ENCODE measurements around the gene NIPAL3. TPM values are rescaled to one million over a fixed set of nuclear protein-coding genes. Genes with fewer than 3 reads are reported as not detected.
"Not testable (repeated sequence)": the region's sequence is repeated elsewhere in the genome, so short reads cannot be mapped to it uniquely, and the experiment has no call there.

Gene NIPAL3
- total RNA-seq, 1 donor from 2014 or later = 18.6 TPM

GRCh38 chr1:24506691-24507381 lies 91.2 kb downstream of the NIPAL3 start:
- no peak for TF ChIP-seq CTCF (IDR thresholded peaks at IDR 0.05; ENCODE audit: partially characterized antibody, unreplicated experiment)
- Mint-ChIP-seq H3K27me3 (ENCODE audit: unreplicated experiment) (peaks cover 3% of the 10 kb centered on the region), H3K4me3 (ENCODE audit: unreplicated experiment) (no peak overlapping the region), H3K36me3 (ENCODE audit: unreplicated experiment) (peaks cover 6% of the 10 kb centered on the region), H3K9me3 (ENCODE audit: unreplicated experiment) (peaks cover 5% of the 10 kb centered on the region), H3K27ac (ENCODE audit: unreplicated experiment) (peak overlapping the region; percentile 24), H3K4me1 (ENCODE audit: low read depth, unreplicated experiment) (peaks cover 15% of the 10 kb centered on the region)
- DNase-seq = no peak

GRCh38 chr1:24507405-24507804 lies 91.8 kb downstream of the NIPAL3 start:
- no peak for DNase-seq
- Mint-ChIP-seq H3K9me3 (ENCODE audit: unreplicated experiment) (peaks cover 5% of the 10 kb centered on the region), H3K27ac (ENCODE audit: unreplicated experiment) (peak overlapping the region; percentile 24), H3K36me3 (ENCODE audit: unreplicated experiment) (peaks cover 6% of the 10 kb centered on the region), H3K4me1 (ENCODE audit: low read depth, unreplicated experiment) (peaks cover 15% of the 10 kb centered on the region), H3K27me3 (ENCODE audit: unreplicated experiment) (peaks cover 3% of the 10 kb centered on the region), H3K4me3 (ENCODE audit: unreplicated experiment) (no peak overlapping the region)
- TF ChIP-seq CTCF (IDR thresholded peaks at IDR 0.05; ENCODE audit: partially characterized antibody, unreplicated experiment) = no peak

GRCh38 chr1:24508911-24509310 lies 93.3 kb downstream of the NIPAL3 start:
- H3K4me3 Mint-ChIP-seq (ENCODE audit: unreplicated experiment) = no peak overlapping the region
- DNase-seq = no peak
- peaks cover 6% of the 10 kb centered on the region for H3K36me3 Mint-ChIP-seq (ENCODE audit: unreplicated experiment)
- peaks cover 2% of the 10 kb centered on the region for H3K9me3 Mint-ChIP-seq (ENCODE audit: unreplicated experiment)
- H3K4me1 Mint-ChIP-seq (ENCODE audit: low read depth, unreplicated experiment) = peaks cover 14% of the 10 kb centered on the region
- TF ChIP-seq CTCF (IDR thresholded peaks at IDR 0.05; ENCODE audit: partially characterized antibody, unreplicated experiment) = no peak
- no peak overlapping the region for H3K27ac Mint-ChIP-seq (ENCODE audit: unreplicated experiment)
- no peaks in the 10 kb centered on the region for H3K27me3 Mint-ChIP-seq (ENCODE audit: unreplicated experiment)

- Mint-ChIP-seq H3K4me1 (ENCODE audit: low read depth, unreplicated experiment) (peaks cover 5% of the 10 kb centered on the region), H3K27ac (ENCODE audit: unreplicated experiment) (no peak overlapping the region), H3K27me3 (ENCODE audit: unreplicated experiment) (no peaks in the 10 kb centered on the region), H3K36me3 (ENCODE audit: unreplicated experiment) (peaks cover 6% of the 10 kb centered on the region), H3K9me3 (ENCODE audit: unreplicated experiment) (peaks cover 2% of the 10 kb centered on the region), H3K4me3 (ENCODE audit: unreplicated experiment) (no peak overlapping the region)
- TF ChIP-seq CTCF (IDR thresholded peaks at IDR 0.05; ENCODE audit: partially characterized antibody, unreplicated experiment) = no peak
- DNase-seq = no peak
These were observed 98.1 kb downstream of the NIPAL3 start for GRCh38 chr1:24513706-24514105.

GRCh38 chr1:24514946-24515345 lies 99.3 kb downstream of the NIPAL3 start:
- Mint-ChIP-seq H3K27me3 (ENCODE audit: unreplicated experiment) (no peaks in the 10 kb centered on the region), H3K36me3 (ENCODE audit: unreplicated experiment) (peaks cover 2% of the 10 kb centered on the region), H3K9me3 (ENCODE audit: unreplicated experiment) (peaks cover 2% of the 10 kb centered on the region), H3K4me1 (ENCODE audit: low read depth, unreplicated experiment) (peaks cover 5% of the 10 kb centered on the region), H3K4me3 (ENCODE audit: unreplicated experiment) (no peak overlapping the region), H3K27ac (ENCODE audit: unreplicated experiment) (no peak overlapping the region)
- no peak for TF ChIP-seq CTCF (IDR thresholded peaks at IDR 0.05; ENCODE audit: partially characterized antibody, unreplicated experiment)
- DNase-seq = no peak

- not testable (repeated sequence) for H3K4me1 Mint-ChIP-seq (ENCODE audit: low read depth, unreplicated experiment); DNase-seq; H3K27ac Mint-ChIP-seq (ENCODE audit: unreplicated experiment)
These were observed 100.1 kb downstream of the NIPAL3 start for GRCh38 chr1:24515671-24516209.

More at GRCh38 chr1:24515671-24516209, 100.1 kb downstream of the NIPAL3 start:
- not testable (repeated sequence) for H3K4me3 Mint-ChIP-seq (ENCODE audit: unreplicated experiment); H3K9me3 Mint-ChIP-seq (ENCODE audit: unreplicated experiment); H3K27me3 Mint-ChIP-seq (ENCODE audit: unreplicated experiment); H3K36me3 Mint-ChIP-seq (ENCODE audit: unreplicated experiment)

Measured in glutamatergic neuron (in vitro differentiated cells).